Neuronal stem cell (in vitro differentiated cells): ENCODE data around the gene ZGRF1.

ENCODE experiments used
- DNase-seq: peaks from one replicate; pipeline ENCODE4 v3.0.0-alpha.2; 2013; ENCODE audit warnings: low spot score
- H2AFZ ChIP-seq: one replicate; pipeline ENCODE4 v1.6.1; 2013; ENCODE audit warnings: mild to moderate bottlenecking, low read length, inconsistent platforms
- H2AK5ac ChIP-seq: 2 replicates; pipeline ENCODE4 v1.6.1; 2013; ENCODE audit warnings: low read depth, mild to moderate bottlenecking, inconsistent platforms, low read length, moderate library complexity, mixed read lengths
- H2BK120ac ChIP-seq: 2 replicates; pipeline ENCODE4 v1.6.1; 2013; ENCODE audit warnings: low read depth, mild to moderate bottlenecking, inconsistent platforms, low read length, moderate library complexity, mixed read lengths
- H2BK12ac ChIP-seq: one replicate; pipeline ENCODE4 v1.6.1; 2013; ENCODE audit warnings: low read length, inconsistent platforms
- H2BK15ac ChIP-seq: 2 replicates; pipeline ENCODE4 v1.6.1; 2013; ENCODE audit warnings: mild to moderate bottlenecking, low read length, inconsistent platforms, mixed read lengths
- H2BK5ac ChIP-seq: one replicate; pipeline ENCODE4 v1.6.1; 2013; ENCODE audit warnings: inconsistent platforms, mild to moderate bottlenecking, low read length, moderate library complexity
- H3K14ac ChIP-seq: one replicate; pipeline ENCODE4 v1.6.1; 2013; ENCODE audit warnings: low read length, inconsistent platforms
- H3K18ac ChIP-seq: 2 replicates; pipeline ENCODE4 v1.6.1; 2013; ENCODE audit warnings: low read length, inconsistent platforms
- H3K23ac ChIP-seq: 2 replicates; pipeline ENCODE4 v1.6.1; 2013; ENCODE audit warnings: low read depth, mild to moderate bottlenecking, mixed read lengths, low read length, inconsistent platforms; ENCODE audit not compliant: poor library complexity
- H3K27ac ChIP-seq: replicated peaks from 3 replicates; pipeline ENCODE4 v1.5.1; 2013; ENCODE audit warnings: low read length, inconsistent platforms
- H3K27me3 ChIP-seq, 3 experiments: 2 replicates each; pipeline ENCODE4 v1.6.1; 2013; ENCODE audit warnings: low read length in 3 of 3, mild to moderate bottlenecking in 2 of 3, inconsistent platforms in 1 of 3, low read depth in 1 of 3, mixed read lengths in 1 of 3, moderate library complexity in 1 of 3; ENCODE audit not compliant: control insufficient read depth in 3 of 3, insufficient read depth in 3 of 3
- H3K36me3 ChIP-seq, 2 donors: replicated peaks in 1 of 2; 2 replicates each; pipeline ENCODE4 v1.6.1; 2013; ENCODE audit warnings: low read length in 2 of 2; ENCODE audit not compliant: control insufficient read depth in 2 of 2, insufficient read depth in 2 of 2
- H3K4ac ChIP-seq: 2 replicates; pipeline ENCODE4 v1.6.1; 2013; ENCODE audit warnings: inconsistent platforms, mild to moderate bottlenecking, low read length, moderate library complexity
- H3K4me1 ChIP-seq, 2 donors: 1 replicate in 1 of 2; 2 replicates in 1 of 2; pipeline ENCODE4 v1.6.1; 2013; ENCODE audit warnings: low read length in 2 of 2, low read depth in 1 of 2; ENCODE audit not compliant: control insufficient read depth in 2 of 2, insufficient read depth in 1 of 2
- H3K4me2 ChIP-seq: one replicate; pipeline ENCODE4 v1.6.1; 2013; ENCODE audit warnings: mild to moderate bottlenecking, low read length, inconsistent platforms; ENCODE audit not compliant: insufficient read depth, poor library complexity, severe bottlenecking
- H3K4me3 ChIP-seq, 2 donors: 2 replicates each; pipeline ENCODE4 v1.5.1; 2013; ENCODE audit warnings: low read length in 2 of 2, mild to moderate bottlenecking in 2 of 2, inconsistent platforms in 1 of 2, moderate library complexity in 1 of 2
- H3K79me1 ChIP-seq: one replicate; pipeline ENCODE4 v1.6.1; 2013; ENCODE audit warnings: low read depth, mild to moderate bottlenecking, inconsistent platforms, low read length, moderate library complexity
- H3K9ac ChIP-seq: one replicate; pipeline ENCODE4 v1.6.1; 2013; ENCODE audit warnings: mild to moderate bottlenecking, low read depth, low read length, inconsistent platforms; ENCODE audit not compliant: poor library complexity
- H3K9me3 ChIP-seq, 2 donors: replicated peaks in 1 of 2; 2 replicates each; pipeline versions ENCODE3 to v1.6.1; 2013; ENCODE audit warnings: low read length in 2 of 2, mild to moderate bottlenecking in 2 of 2, inconsistent platforms in 1 of 2, low read depth in 1 of 2, mixed read lengths in 1 of 2, moderate library complexity in 1 of 2; ENCODE audit not compliant: control insufficient read depth in 2 of 2, insufficient read depth in 1 of 2
- H4K8ac ChIP-seq: one replicate; pipeline ENCODE4 v1.6.1; 2013; ENCODE audit warnings: low read depth, mild to moderate bottlenecking, inconsistent platforms, low read length, moderate library complexity
- H4K91ac ChIP-seq: one replicate; pipeline ENCODE4 v1.6.1; 2013; ENCODE audit warnings: low read length, low read depth, mild to moderate bottlenecking, inconsistent platforms; ENCODE audit not compliant: poor library complexity
- WGBS, 2 donors: extraction: QIAGEN DNeasy Blood & Tissue Kit; methylation state at CpG; one replicate each; pipeline ENCODE4 v1.1.7; 2013; ENCODE audit warnings: missing lambda C conversion rate in 2 of 2, mixed read lengths in 1 of 2; ENCODE audit not compliant: insufficient read length in 2 of 2, insufficient replicate concordance in 1 of 2; ENCODE audit errors: extremely low coverage in 2 of 2; 5-methylcytosine and 5-hydroxymethylcytosine counted together

The ZGRF1 gene

GRCh38 chr4:112594993-112595392 lies 41.7 kb downstream of the ZGRF1 start:
- WGBS, 2 donors: no CpG with 5 or more reads among the region's 1 CpG
- H2BK120ac ChIP-seq: no peak overlapping the region
- no peak overlapping the region for H3K4me3 ChIP-seq
- H3K36me3 ChIP-seq: peaks cover 0 to 32% of the 10 kb centered on the region in 2 donors
- no peaks in the 10 kb centered on the region for H3K27me3 ChIP-seq
- no peak overlapping the region for H2BK12ac ChIP-seq
- no peak overlapping the region for H4K8ac ChIP-seq
- H3K4me2 ChIP-seq: no peak overlapping the region
- no peak for DNase-seq
- H3K18ac ChIP-seq: no peak overlapping the region
- peaks cover 0 to 2% of the 10 kb centered on the region in 2 donors for H3K9me3 ChIP-seq
- H4K91ac ChIP-seq: no peak overlapping the region
- H3K14ac ChIP-seq: no peak overlapping the region
- H3K4me1 ChIP-seq: no peaks in the 10 kb centered on the region
- no peak overlapping the region for H3K23ac ChIP-seq
- H3K79me1 ChIP-seq: no peaks in the 10 kb centered on the region
- no peak overlapping the region for H3K27ac ChIP-seq
- no peak overlapping the region for H2BK5ac ChIP-seq
- no peak overlapping the region for H3K9ac ChIP-seq
- H2BK15ac ChIP-seq: no peak overlapping the region
- H3K4ac ChIP-seq: no peak overlapping the region
- no peak overlapping the region for H2AK5ac ChIP-seq
- no peak overlapping the region for H2AFZ ChIP-seq

- Histone ChIP-seq H3K36me3 (peaks cover 0 to 33% of the 10 kb centered on the region in 2 donors), H3K23ac (no peak overlapping the region), H2BK15ac (no peak overlapping the region), H3K9ac (no peak overlapping the region), H4K8ac (no peak overlapping the region), H2BK5ac (no peak overlapping the region), H3K27me3 (no peaks in the 10 kb centered on the region), H4K91ac (no peak overlapping the region), H3K18ac (no peak overlapping the region), H3K27ac (no peak overlapping the region), H2BK12ac (no peak overlapping the region), H2BK120ac (no peak overlapping the region), H3K4ac (no peak overlapping the region), H3K4me2 (no peak overlapping the region), H2AFZ (no peak overlapping the region), H2AK5ac (no peak overlapping the region), H3K4me1 (peaks cover 0 to 3% of the 10 kb centered on the region in 2 donors), H3K4me3 (no peak overlapping the region), H3K9me3 (peaks cover 0 to 2% of the 10 kb centered on the region in 2 donors), H3K14ac (no peak overlapping the region), H3K79me1 (no peaks in the 10 kb centered on the region)
- DNase-seq: no peak
- WGBS, 2 donors: no CpG with 5 or more reads among the region's 5 CpGs
Measured at GRCh38 chr4:112593438-112594133, 43.1 kb downstream of the ZGRF1 start.

- Histone ChIP-seq H3K79me1 (no peaks in the 10 kb centered on the region), H3K27me3 (no peaks in the 10 kb centered on the region), H2BK120ac (no peak overlapping the region), H3K14ac (no peak overlapping the region), H3K9me3 (peaks cover 0 to 2% of the 10 kb centered on the region in 2 donors), H2BK12ac (no peak overlapping the region), H3K4me2 (no peak overlapping the region), H3K4ac (no peak overlapping the region), H3K27ac (no peak overlapping the region), H2AK5ac (no peak overlapping the region), H3K36me3 (peaks cover 0 to 34% of the 10 kb centered on the region in 2 donors), H3K9ac (no peak overlapping the region), H4K8ac (no peak overlapping the region), H4K91ac (no peak overlapping the region), H3K4me1 (peaks cover 0 to 3% of the 10 kb centered on the region in 2 donors), H2BK15ac (no peak overlapping the region), H2AFZ (no peak overlapping the region), H3K18ac (no peak overlapping the region), H3K23ac (no peak overlapping the region), H2BK5ac (no peak overlapping the region), H3K4me3 (no peak overlapping the region)
- no peak for DNase-seq
Measured at GRCh38 chr4:112592717-112593116, 44.0 kb downstream of the ZGRF1 start.

GRCh38 chr4:112591593-112591992 lies 45.1 kb downstream of the ZGRF1 start:
- no peak overlapping the region for H3K27ac ChIP-seq
- no peak overlapping the region for H2AK5ac ChIP-seq
- H4K8ac ChIP-seq: no peak overlapping the region
- peaks cover 0 to 43% of the 10 kb centered on the region in 2 donors for H3K36me3 ChIP-seq
- H2BK12ac ChIP-seq: no peak overlapping the region
- no peak overlapping the region for H2BK5ac ChIP-seq
- H3K27me3 ChIP-seq: no peaks in the 10 kb centered on the region
- H2AFZ ChIP-seq: no peak overlapping the region
- H4K91ac ChIP-seq: no peak overlapping the region
- WGBS, 2 donors: no CpG with 5 or more reads among the region's 1 CpG
- H3K23ac ChIP-seq: no peak overlapping the region
- no peak overlapping the region for H3K9ac ChIP-seq
- DNase-seq: no peak
- H3K9me3 ChIP-seq: peaks cover 0 to 2% of the 10 kb centered on the region in 2 donors
- peaks cover 0 to 3% of the 10 kb centered on the region in 2 donors for H3K4me1 ChIP-seq
- H3K79me1 ChIP-seq: no peaks in the 10 kb centered on the region
- no peak overlapping the region for H2BK120ac ChIP-seq
- no peak overlapping the region for H3K4me2 ChIP-seq
- H3K4me3 ChIP-seq: no peak overlapping the region
- no peak overlapping the region for H3K14ac ChIP-seq
- H3K18ac ChIP-seq: no peak overlapping the region
- H2BK15ac ChIP-seq: no peak overlapping the region
- H3K4ac ChIP-seq: no peak overlapping the region
